B cell (primary cell): ENCODE data around the gene BLOC1S1.

Experiments used
- EZH2 ChIP-seq: IDR thresholded peaks from 2 replicates; pipeline ENCODE4 v1.6.1; 2012; ENCODE audit warnings: borderline replicate concordance, low read depth, mild to moderate bottlenecking, moderate library complexity, low read length; ENCODE audit not compliant: insufficient read depth, poor library complexity, severe bottlenecking
- TF ChIP-seq, protein P1 (sequence below): fragments of 200-600 bp; IDR thresholded peaks from one replicate; pipeline ENCODE4 v1.8.0; 2022; ENCODE audit warnings: antibody characterized with exemption, mild to moderate bottlenecking

DNA sequence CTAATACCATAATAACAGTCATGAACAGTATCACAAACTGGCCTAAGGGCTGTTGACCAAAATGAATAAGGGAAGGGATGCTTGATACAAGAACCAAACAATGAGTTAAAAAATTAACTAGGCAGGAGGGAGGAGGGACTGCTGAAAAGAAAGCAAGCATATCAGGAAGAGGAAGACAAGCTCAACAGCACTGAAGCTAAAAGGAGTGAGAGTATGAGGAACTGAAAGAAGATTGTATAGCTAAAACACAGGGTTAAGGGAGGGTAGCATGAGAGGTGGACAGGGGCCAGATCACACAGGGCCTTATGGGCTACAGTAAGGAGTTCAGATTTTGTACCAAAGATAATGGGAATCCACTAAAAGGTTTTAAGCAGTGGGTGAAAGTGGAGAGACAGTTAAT lies 42.2 kb upstream of the BLOC1S1 start:
- TF ChIP-seq, protein P1, sequence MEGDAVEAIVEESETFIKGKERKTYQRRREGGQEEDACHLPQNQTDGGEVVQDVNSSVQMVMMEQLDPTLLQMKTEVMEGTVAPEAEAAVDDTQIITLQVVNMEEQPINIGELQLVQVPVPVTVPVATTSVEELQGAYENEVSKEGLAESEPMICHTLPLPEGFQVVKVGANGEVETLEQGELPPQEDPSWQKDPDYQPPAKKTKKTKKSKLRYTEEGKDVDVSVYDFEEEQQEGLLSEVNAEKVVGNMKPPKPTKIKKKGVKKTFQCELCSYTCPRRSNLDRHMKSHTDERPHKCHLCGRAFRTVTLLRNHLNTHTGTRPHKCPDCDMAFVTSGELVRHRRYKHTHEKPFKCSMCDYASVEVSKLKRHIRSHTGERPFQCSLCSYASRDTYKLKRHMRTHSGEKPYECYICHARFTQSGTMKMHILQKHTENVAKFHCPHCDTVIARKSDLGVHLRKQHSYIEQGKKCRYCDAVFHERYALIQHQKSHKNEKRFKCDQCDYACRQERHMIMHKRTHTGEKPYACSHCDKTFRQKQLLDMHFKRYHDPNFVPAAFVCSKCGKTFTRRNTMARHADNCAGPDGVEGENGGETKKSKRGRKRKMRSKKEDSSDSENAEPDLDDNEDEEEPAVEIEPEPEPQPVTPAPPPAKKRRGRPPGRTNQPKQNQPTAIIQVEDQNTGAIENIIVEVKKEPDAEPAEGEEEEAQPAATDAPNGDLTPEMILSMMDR = no peak
- TF ChIP-seq EZH2 = no peak
